GM18867 (cell line): ENCODE data around the gene SFMBT2.

Source experiments
- ATAC-seq: cut with Tn5 transposase; IDR thresholded peaks from one replicate; pipeline ENCODE4 v1.9.1; 2021; ENCODE audit warnings: mild to moderate bottlenecking, moderate library complexity; ENCODE audit not compliant: unreplicated experiment

SFMBT2 gene

DNA sequence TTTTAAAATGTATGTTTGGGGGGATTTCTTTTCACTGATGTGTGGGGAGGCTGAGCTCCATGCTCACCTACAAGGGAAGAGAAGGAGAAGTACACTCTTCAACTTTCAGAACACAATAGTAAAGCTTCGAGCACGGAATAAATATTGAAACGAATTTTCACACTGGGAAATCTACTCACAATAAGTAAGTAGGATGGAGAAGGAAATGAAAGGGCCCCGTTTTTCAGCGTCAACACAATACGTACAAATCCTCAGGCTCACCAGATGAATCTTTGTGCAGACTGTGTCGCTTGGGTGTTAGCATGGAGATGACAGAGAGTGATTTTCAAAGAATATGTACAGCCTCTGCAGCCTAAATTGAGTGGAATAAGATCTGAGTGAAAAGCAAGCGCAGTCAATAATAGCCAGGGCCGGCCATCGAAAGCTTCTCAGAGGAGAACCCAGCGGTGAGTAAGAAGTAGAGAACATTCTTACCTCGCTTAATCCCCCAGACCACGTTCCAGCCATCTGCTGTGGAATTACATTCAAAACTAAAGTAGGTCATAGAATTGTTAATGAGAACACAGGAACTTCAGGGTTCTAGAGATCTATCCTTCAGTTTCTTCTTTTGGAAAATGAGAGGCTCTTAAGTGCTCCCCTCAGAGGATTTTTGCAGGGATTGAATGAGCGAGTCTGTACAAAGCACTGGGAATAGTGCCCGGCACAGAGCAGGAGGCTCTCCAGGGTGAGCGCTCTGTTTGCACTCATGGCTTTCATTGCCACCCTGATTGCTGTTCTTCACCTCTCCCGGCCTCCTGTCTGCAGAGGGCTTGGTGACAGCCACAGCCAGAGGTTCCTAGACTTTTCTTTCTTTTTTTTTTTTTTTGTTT lies 292.8 kb downstream of the SFMBT2 start:
- ATAC-seq, result no peak

DNA sequence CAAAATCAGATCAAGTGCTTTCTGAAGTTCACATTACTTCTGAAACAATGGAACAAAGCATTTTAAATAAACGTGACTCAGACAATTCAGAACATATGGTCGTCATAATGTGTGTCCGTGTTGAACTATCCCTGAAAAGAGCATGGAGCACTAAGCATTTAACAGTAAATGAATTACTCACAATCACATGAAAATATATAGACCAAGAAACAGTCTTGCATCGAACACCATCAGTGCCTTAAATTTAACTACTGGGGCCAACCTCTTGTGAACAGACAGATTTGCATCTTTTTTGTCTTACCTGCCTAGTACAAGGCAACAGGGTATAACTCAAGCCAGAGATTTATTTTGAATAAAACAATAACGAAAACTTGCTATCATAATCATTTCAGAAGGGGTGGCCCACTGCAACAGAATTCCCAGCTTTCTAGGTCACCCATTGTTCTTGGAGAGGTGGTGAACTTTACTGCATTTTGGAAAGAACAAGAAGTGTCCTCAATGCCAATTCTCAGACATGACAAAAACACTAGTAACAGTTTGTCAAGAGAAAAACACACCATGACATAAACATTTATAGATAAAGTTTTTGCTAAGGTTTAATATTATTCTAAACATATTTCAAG lies 293.5 kb downstream of the SFMBT2 start:
- no peak for ATAC-seq

DNA sequence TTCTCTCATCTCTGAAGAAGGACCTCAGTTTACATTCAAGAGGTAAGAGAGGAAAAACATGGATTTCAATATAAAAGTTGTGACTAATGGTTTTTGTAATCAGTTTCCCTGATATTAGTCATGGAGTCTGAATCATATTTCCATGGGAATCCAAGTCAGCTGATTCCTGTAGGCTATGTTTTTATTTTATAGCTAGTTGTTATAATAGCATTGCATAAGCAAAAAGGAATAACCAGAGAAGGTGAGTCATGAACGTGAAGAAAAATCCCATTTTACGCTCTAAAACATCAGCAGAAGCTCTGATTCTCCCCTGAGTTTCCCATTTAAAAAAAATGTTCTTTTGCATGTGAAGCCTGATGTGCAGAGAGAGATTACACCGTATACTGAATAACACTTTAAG lies 299.3 kb downstream of the SFMBT2 start:
- ATAC-seq, result no peak

DNA sequence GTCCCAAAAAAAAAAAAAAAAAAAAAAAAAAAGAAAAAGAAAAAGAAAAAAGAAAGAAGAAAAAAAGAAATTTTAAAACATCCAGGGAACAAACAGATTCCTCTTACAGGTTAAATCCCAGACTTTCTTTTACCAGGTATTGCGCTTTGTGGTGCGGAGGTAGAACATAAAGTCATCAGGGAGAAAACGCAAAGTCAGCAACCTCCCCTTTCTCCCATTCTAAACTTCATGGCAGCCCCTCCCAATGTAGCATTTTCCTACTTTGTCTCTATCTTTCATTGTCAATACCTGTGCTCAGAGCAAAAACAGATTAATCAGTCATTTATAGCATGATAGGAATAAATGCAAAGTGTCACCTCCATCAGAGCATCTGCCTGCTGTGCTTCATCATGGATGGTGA lies 299.7 kb downstream of the SFMBT2 start:
- ATAC-seq, result no peak
